Testis (tissue), 2 donors: ENCODE measurements around the gene PRKN.

Experiments
- POLR2A ChIP-seq: fragments of 450-650 bp; IDR thresholded peaks from one replicate; pipeline ENCODE4 v1.6.1; 2017; ENCODE audit warnings: antibody characterized with exemption, mild to moderate bottlenecking, moderate library complexity
- TF ChIP-seq, protein P1 (sequence below), 3 experiments: fragments of 450-650 bp in 2 of 3; fragments of 200-600 bp in 1 of 3; sonication (generic) in 1 of 3; IDR thresholded peaks; one replicate each; pipeline ENCODE4 v1.5.1; 2016 to 2019; ENCODE audit warnings: antibody characterized with exemption in 3 of 3, mild to moderate bottlenecking in 2 of 3, moderate library complexity in 1 of 3

DNA sequence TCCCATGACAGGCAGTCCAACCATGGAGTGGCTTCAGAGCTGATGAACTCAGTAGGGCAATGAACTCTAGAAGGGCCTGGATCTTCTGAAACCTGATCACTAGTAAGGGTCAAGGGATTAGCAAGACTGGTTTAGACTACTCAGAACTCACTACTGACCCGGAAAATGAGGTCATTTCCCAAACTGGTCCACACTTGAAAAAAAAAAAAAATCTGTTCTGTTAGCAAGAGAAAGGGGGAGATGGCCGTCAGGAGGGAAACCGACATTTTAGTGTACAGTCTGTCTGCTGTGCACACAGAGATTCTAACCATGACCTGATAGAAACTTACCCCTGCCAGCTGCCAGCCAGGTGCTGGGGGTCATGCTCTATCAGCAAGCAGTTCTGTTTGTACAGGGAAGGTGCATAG, 1191.3 kb downstream of the PRKN start:
- no peak for TF ChIP-seq POLR2A
- TF ChIP-seq, protein P1, sequence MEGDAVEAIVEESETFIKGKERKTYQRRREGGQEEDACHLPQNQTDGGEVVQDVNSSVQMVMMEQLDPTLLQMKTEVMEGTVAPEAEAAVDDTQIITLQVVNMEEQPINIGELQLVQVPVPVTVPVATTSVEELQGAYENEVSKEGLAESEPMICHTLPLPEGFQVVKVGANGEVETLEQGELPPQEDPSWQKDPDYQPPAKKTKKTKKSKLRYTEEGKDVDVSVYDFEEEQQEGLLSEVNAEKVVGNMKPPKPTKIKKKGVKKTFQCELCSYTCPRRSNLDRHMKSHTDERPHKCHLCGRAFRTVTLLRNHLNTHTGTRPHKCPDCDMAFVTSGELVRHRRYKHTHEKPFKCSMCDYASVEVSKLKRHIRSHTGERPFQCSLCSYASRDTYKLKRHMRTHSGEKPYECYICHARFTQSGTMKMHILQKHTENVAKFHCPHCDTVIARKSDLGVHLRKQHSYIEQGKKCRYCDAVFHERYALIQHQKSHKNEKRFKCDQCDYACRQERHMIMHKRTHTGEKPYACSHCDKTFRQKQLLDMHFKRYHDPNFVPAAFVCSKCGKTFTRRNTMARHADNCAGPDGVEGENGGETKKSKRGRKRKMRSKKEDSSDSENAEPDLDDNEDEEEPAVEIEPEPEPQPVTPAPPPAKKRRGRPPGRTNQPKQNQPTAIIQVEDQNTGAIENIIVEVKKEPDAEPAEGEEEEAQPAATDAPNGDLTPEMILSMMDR (IDR thresholded peaks at IDR 0.05): no peak
